HG02610 (cell line): Measurements from ENCODE around the gene TIMM10B.
"Not testable (repeated sequence)": the region's sequence is repeated elsewhere in the genome, so short reads cannot be mapped to it uniquely, and the experiment has no call there.

Source experiments
- ATAC-seq: cut with Tn5 transposase; IDR thresholded peaks from one replicate; pipeline ENCODE4 v1.9.1; 2021; ENCODE audit warnings: mild to moderate bottlenecking, moderate library complexity; ENCODE audit not compliant: unreplicated experiment

Gene TIMM10B

DNA sequence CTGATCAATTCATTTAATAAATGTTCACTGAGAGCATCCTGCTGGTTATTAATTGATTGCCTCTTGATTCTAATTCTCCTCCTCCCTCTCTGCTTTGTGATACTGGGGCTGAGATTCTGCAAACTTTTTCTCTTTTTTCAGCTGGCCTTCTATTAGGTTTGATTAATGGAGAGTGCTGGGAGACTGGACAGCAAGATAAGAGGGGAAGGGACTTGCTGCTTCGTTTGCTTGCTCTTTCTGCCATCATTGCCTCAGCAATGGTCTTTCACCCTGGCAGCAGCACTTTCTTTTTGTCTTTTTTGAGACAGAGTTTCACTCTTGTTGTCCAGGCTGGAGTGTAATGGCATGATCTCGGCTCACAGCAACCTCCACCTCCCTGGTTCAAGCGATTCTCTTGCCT is 22.9 kb downstream of the TIMM10B start:
- ATAC-seq, result no peak

DNA sequence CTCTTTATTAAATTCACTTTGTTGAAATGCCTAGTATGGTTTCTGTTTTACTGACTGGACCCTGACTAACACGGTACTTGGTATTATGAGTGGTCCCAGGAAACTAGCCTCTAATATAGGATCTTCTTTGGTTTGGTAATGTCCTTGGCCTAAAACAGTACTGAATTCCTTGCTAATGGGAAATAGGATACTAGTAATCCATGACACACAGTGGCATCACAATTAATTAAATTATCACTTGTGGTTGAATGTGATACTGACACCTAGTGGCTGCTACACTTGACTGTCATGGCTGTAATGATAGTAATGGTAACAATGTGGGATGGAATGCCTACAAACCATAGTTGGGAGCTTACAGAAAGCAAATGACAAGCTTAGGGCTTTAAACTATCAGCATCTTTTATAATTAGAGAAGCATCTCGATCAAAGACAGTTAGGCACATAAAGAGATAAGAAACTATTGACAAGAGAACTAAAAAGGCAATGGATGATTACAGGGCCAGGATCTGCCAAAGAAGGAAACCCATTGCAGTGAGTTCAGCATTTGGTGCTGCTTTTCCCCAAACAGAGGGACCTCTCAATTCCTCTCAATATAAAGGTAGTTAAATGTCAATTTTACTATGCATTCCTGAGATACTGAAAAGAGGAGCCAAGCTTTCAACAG is 24.4 kb downstream of the TIMM10B start:
- ATAC-seq, result peak; percentile 53

DNA sequence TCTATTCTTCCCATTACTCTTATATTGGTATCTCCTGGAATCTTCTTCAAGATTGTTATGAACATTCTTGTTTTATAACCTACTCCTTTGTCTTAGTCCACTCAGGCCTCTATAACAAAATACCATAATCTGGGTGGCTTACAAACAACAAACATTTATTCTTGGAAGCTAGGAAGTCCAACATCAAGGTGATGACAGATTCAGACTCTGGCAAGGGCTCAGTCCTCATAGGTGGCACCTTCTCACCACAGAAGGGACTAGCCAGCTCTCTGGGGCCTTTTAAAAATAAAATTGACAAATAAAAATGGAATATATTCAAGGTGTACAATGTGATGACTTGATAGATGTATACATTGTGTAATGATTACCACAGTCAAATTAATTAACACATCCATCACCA is 35.6 kb downstream of the TIMM10B start:
- no peak for ATAC-seq

DNA sequence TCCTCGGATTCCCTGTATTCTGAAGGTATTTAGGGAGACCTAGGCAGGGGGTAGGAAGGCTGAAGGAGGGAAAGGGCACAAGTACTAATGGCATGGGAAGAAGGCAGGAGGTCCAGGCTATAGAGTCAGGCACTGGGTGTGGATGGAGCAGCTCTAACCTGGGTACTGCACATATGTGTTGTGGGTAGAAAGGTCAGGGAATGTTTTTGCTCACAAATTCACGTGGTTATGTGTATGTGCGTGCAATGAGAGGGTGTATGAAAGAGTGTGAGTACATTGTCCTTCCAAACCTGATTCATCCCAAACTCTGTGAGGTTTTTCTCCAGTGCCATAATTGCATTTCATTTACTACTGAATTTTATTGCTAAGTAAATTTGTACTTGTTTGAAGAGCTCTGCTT is 39.0 kb downstream of the TIMM10B start:
- no peak for ATAC-seq

DNA sequence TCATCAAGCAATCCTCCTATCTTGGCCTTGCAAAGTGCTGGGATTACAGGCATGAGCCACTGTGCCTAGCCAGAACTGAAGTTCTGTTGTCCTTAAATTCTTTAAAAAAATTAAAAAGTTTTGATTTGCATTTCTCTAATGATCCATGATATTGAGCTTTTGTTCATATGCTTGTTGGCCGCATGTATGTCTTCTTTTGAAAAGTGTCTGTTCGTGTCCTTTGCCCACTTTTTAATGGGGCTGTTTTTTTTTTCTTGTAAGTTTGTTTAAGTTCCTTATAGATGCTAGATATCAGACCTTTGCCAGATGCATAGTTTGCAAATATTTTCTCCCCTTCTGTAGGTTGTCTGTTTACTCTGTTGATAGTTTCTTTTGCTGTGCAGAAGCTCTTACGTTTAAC is 40.6 kb downstream of the TIMM10B start:
- ATAC-seq, result not testable (repeated sequence)

DNA sequence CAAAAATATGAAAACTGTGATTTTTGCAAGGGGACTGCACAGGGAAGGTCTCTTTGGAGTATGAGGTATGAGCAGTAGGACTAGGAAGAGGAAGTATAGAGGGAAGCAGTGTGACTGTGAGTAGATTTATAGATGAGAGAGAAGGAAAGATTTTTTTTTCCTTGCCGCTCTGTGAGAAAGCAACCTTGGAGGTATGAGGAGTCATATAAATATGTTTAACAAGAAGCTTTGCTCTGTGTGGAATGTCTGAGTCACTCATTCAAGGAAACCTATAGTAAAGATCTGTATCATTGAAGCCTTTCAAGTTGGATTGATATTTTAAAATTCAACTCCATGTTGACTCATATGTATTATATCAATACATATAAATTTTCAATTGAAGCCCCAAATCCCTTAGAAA is 42.0 kb downstream of the TIMM10B start:
- ATAC-seq, result no peak

DNA sequence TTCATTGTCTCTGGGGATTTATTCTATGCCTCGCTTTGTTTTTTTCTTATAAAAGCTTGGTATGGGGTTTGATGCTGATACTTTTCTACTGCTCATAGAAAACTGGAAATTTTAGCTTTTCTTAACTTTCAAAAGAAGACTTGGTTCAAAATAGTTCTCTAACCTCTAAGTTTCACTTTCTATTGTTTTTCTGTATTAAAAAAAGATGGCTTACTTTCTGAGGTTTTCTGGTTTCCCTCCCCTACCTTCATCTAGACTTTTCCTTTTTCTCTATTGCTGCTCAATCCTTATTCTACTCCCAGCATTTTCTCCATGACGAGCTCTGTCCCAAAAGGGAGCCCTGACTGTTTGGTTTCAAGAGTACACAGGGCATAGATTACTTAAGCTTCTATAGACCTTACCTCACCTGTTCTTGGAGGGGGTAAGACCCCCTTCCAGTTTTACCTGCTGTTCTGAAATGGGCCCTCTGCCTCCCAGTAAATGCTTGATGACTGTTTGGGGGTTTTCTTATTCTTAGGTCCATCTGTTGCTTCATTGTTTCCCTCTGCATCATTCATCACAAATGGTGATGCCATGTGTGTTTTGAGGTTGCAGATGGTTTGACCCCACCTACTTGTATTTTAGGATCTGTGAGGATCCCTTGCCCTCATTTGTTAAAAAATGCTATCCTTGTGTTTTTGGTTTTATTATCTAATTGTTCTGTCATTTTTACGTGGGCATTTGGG is 45.3 kb downstream of the TIMM10B start:
- no peak for ATAC-seq

DNA sequence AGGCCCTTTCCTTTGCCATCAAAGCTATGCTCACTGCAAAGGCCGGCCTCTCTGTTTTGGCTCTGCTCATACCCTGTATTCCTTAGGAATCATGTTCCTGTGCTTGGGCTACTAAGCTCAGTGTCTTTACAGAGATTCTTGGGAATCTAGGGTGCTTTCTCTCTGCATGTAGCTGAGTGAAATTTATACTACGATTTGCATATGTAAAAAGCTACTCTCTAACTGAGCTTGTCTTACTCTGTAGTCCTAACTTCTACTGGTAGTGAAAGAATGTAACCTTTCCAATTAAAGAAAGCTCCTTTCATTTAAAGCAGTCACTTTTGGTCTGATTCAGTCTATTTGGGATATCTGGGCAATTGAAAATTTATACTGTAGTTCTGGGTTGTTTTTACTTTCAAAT is 48.0 kb downstream of the TIMM10B start:
- no peak for ATAC-seq

DNA sequence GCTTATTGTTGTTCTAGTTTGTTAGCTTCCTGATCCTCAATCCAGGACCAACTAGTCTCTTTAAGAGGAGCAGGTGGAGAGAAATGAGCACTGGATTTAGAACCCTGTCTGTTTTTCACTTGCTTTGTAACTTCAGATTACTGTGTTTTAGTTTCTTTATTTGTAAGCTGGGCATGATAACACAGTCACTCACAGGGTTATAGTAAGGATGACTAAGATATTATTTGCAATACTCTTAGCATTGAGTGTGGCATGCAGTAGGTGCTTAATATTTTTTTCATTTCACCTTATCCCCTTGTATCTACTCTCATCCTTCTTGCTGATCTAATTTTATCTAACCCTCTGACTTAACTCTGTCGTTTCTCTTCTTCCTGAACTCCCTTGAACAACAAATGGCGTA is 49.5 kb downstream of the TIMM10B start:
- ATAC-seq, result no peak

DNA sequence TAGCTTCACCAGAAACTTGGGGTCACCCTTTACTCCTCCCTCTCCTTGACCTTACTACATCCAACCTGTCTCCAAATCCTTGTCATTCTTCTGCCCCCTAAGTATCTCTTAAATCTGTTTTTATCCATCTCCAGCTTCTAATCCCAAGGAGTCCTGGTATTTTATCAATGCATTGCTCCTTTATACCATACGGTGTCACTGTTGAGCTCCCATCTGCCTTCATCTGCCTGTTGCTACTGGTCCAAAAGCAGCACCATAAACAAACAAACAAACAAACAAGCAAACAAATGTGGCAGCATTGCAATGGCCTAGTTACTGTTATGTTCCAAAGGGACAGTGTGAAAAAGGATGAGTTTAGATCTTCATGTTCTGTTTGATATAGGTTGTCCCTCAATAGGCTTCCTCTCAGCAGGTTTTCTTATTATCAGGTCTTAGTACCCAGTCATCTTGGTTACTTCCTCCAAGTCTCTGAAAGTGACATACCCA is 50.0 kb downstream of the TIMM10B start:
- ATAC-seq, result peak; percentile 51
